GM19351 (cell line): ENCODE measurements around the gene BANP.
"Not testable (repeated sequence)": the region's sequence is repeated elsewhere in the genome, so short reads cannot be mapped to it uniquely, and the experiment has no call there.

ENCODE experiments used
- ATAC-seq: cut with Tn5 transposase; IDR thresholded peaks from one replicate; pipeline ENCODE4 v1.9.1; 2021; ENCODE audit warnings: mild to moderate bottlenecking, moderate library complexity; ENCODE audit not compliant: unreplicated experiment

Gene BANP

GRCh38 chr16:87926246-87927194 lies 24.7 kb upstream of the BANP start:
- no peak for ATAC-seq

DNA sequence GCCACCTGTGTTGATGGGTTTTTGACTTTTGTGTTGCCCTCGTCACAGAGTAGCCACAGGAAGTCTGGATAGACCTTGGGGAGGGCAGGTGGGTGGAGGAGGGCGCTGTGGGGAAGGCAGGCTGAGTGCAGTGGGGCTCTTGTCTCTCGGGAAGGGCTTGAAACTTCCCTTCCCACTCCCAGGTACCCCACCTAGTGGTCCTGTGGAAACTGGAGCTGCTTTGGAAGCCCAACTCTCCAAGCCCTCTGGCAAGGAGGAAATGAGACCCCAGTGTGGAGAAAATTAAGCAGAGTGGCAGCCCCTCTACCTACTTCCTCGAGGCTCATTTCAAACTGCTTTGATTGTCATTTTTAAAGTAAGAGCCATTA lies 24.1 kb upstream of the BANP start:
- ATAC-seq, result no peak

GRCh38 chr16:87929986-87930385 lies 21.2 kb upstream of the BANP start:
- ATAC-seq, result no peak

DNA sequence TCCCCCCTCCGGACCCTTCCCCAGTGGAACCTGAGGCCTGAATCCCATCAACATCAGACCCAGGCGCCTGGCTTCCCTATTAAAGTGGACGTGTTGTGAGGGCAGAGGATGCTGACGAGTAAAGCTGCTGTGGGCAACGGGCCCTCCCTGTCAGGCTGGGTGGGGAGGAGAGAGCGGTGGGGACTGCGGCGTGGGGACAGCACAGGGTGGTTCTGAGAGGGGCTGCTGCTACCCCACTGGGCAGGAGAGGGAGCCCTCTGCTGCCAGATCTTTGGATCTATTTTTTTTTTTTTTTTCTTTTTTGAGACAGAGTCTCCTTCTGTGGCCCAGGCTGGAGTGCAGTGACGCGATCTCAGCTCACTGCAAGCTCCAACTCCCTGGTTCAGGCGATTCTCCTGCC lies 20.8 kb upstream of the BANP start:
- ATAC-seq, result no peak

DNA sequence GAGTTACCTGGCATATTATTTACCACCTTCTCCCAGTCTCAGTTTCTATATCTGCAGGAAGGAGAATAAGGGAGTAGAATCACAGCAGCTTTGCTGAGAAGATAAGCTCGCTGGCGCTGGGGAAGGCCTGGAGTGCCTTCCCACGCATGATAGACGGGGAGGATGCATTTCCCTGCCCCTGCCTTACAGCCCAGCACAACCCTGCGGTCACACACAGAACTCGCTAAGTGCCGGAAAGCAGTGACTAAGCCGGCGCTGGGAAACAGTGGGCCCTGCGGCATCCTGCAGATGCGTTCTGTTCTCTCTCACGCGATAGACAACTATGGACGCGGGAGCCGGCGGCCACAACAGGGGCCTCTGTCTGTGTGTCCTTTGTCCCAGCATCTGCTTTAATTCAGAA lies 19.7 kb upstream of the BANP start:
- ATAC-seq, result no peak

GRCh38 chr16:87932475-87933139 lies 18.6 kb upstream of the BANP start:
- not testable (repeated sequence) for ATAC-seq

GRCh38 chr16:87933140-87933495 lies 18.1 kb upstream of the BANP start:
- no peak for ATAC-seq

DNA sequence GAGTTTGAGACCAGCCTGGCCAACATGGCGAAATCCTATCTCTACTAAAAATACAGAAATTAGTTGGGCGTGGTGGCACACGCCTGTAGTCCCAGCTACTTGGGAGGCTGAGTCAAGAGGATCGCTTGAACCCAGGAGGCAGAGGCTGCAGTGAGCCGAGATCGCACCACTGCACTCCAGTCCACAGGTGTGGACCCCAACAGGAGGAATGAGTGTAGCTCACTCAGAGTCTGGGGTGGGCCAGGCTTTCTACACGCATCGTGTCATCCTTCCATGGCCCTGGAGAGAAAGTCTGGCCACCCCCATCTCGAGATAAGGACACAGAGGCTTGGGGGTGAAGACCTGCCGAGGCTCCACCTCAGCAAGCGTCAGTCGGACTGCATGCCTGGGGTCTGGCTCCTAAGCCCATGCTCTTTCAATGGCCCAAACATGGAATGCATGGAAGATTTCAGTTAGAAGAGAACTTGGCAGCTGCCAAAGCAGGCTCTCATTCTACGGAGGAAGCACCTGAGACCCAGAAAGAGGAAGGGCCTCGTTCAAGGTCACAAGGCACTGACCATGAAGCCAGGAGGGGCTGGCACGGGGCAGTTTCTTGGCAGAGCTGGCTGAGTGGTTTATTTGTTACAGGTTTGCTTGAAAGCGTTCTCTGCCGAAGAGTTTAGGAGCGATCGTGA lies 16.3 kb upstream of the BANP start:
- ATAC-seq, result not testable (repeated sequence)

GRCh38 chr16:87936016-87936374 lies 15.2 kb upstream of the BANP start:
- ATAC-seq, result not testable (repeated sequence)

GRCh38 chr16:87936375-87937230 lies 14.6 kb upstream of the BANP start, which contains the start of gene CA5A:
Gene CA5A, minus strand, starts transcription at chr16:87936529. Its CDS starts 79 bp downstream, at chr16:87936450.
- ATAC-seq, result no peak

DNA sequence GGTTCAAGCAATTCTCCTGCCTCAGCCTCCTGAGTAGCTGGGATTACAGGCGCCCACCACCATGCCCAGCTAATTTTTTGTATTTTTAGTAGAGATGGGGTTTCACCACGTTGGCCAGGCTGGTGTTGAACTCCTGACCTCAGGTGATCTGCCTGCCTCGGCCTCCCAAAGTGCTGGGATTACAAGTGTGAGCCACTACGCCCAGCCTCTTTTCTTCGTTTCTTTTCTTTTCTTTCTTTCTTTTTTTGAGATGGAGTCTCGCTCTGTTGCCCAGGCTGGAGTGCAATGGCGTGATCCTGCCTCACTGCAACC lies 14.0 kb upstream of the BANP start:
- not testable (repeated sequence) for ATAC-seq

DNA sequence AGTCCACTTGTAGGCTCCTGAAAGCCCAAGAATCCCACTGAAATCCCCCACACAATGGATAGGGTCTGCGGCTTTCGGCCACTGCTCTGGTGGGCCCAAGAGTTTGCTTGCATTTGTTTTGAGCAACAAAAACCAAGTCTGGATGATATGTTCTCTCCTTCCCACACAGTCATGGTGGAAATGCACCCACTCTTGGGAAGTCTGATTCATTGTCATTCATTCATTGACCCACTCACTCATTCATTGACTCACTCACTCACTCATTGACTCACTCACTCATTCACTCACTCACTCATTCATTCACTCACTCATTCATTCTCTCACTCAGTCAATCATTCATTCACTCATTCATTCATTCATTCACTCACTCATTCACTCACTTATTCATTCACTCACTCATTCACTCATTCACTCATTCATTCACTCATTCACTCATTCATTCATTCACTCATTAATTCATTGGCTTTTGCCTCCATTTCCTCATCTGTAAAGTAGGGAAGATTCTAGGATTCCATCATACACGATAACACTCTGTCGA lies 12.8 kb upstream of the BANP start:
- no peak for ATAC-seq

DNA sequence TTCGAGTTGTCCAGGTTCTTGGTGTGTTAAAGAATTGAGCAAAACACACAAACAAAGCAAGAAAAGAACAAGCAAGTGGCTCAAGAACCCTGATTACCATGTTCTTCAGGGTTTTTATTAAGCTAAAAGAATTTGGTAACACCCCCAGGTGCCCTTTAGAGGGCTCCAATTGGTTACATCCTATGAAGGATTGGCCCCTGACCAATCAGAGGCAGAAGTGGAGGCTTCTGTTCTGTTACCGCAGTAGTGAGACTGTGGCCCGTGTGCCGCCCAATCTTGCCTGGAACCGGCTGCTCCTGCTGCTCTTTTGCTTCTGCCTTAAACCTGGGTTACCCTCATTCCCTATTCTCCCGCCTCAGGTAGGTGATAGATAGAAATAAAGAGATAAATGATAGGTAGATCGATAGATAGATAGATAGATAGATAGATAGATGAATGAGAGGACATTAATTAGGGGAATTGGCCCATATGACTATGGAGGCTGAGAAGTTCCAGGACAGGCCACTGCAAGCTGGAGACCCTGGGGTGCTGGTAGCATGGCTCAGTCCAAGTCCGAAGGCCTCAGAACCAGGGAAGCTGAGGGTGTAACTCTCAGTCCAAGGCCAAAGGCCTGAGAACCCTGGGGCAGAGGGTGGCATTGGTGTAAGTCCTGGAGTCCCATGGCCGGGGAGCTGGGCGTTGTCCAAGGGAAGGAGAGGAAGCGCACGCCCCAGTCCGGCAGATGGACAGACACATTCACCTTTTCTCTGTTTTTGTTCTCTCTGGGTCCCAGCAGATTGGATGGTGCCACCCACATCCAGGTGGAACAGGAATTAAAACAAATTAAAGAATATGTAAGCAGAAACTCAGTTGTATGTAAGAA lies 11.4 kb upstream of the BANP start:
- ATAC-seq, result no peak

- ATAC-seq, result no peak
Measured at GRCh38 chr16:87942680-87943079, 8.6 kb upstream of the BANP start.

GRCh38 chr16:87945351-87946042 lies 5.7 kb upstream of the BANP start:
- ATAC-seq, result no peak

DNA sequence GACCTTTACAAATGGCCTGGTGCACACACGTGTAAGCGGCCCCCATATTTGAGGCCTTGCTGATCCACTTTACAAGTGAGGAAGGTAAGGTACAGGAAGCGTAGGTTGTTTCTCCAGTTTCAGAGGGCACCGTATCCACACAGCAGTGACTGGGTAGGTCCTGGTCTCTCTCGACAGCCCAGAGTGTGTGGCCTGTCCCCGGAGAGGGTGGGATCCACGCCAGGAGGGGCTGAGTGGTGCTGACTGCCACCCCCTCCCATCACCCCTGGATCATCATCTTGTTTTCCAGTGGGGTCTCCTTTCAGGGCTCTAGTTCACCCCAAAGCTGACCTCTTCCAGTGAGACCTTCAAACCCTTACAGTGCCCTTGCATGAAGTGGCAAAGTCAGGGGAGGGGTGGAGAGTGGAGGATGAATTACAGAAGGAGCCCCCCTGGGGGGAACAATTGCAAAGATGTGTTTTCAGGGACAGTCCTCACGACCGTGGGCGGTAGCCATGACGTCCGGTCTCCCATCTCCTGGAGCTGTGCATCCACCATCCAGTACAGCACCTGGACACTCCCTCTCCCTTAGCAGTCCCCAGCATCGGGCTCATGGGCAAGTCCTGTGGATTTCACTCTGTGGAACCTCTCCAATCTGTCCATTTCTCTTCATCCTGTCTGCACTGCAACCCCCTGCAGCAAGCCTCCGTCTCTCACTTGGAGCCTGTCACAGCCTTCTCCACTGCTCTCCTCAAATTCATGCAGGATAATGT lies 4.5 kb upstream of the BANP start:
- no peak for ATAC-seq

- no peak for ATAC-seq
Measured at GRCh38 chr16:87947356-87948118, 3.7 kb upstream of the BANP start.

DNA sequence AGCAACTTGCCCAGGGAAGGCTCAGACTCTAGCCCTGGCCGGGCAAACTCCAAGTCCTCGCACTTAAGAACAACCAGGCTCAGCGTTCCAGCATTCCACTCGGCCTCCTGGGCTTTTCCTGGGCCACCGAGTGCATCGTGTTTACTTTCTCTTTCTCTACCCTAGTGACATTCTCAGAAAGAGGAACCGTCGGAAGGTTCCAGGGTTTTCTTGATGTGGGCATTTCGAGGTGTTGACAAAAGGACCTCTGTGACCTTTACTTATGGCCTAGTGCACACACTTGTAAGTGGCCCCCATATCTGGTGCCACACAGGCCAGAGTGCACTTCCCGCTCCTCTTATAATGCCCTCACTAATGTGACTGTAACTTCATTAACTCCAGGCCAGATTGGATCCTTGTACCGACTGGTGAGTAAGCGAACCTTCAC lies 3.1 kb upstream of the BANP start:
- no peak for ATAC-seq
